ENCODE results near the gene REEP3. TPM values are rescaled to one million over a fixed set of nuclear protein-coding genes. Genes with fewer than 3 reads are reported as not detected.

Gene REEP3
- total RNA-seq, 6 donors from 2014 or later: 23.6 to 63.9 (median 41.8) TPM

GRCh38 chr10:63573068-63573697 is 52.0 kb downstream of the REEP3 start:
- H3K9me3 ChIP-seq: no peaks in the 10 kb centered on the region
- peaks cover 22 to 31% (median 25%) of the 10 kb centered on the region in 4 donors for H3K4me1 ChIP-seq
- no peaks in the 10 kb centered on the region for H3K27me3 ChIP-seq
- peaks cover 0 to 11% (median 1%) of the 10 kb centered on the region in 4 donors for H3K36me3 ChIP-seq
- DNase-seq (no peak), ATAC-seq (ENCODE audit: low FRiP score in 2 of 2) (peak in 1 of 2 donors; percentile 29)
- no peak overlapping the region for H3K4me3 ChIP-seq
- 12 to 18% methylated on average over 3 of the region's 3 CpGs for WGBS, 2 donors
- TF ChIP-seq EP300 (IDR thresholded peaks at IDR 0.05): no peak
- TF ChIP-seq POLR2AphosphoS5 (IDR thresholded peaks at IDR 0.05): no peak
- H3K27ac ChIP-seq: peak overlapping the region; percentile 11 to 85 (median 43)

- no peak for ATAC-seq (ENCODE audit: low FRiP score in 2 of 2)
- no peaks in the 10 kb centered on the region for H3K9me3 ChIP-seq
- H3K27ac ChIP-seq: peak overlapping the region in 3 of 4 donors; percentile 14 to 85 (median 72)
- no peak for DNase-seq
- peaks cover 0 to 4% (median 1%) of the 10 kb centered on the region in 4 donors for H3K36me3 ChIP-seq
- TF ChIP-seq EP300 (IDR thresholded peaks at IDR 0.05) (no peak), CTCF (IDR thresholded peaks at IDR 0.05) (no peak), POLR2AphosphoS5 (IDR thresholded peaks at IDR 0.05) (no peak), POLR2A (IDR thresholded peaks at IDR 0.05) (no peak)
- H3K27me3 ChIP-seq: no peaks in the 10 kb centered on the region
- no peak overlapping the region for H3K4me3 ChIP-seq
- 27 to 29% methylated on average over 2 of the region's 2 CpGs for WGBS, 2 donors
- peaks cover 22 to 31% (median 25%) of the 10 kb centered on the region in 4 donors for H3K4me1 ChIP-seq
Observed at GRCh38 chr10:63574011-63574410, 52.8 kb downstream of the REEP3 start.

- no peaks in the 10 kb centered on the region for H3K27me3 ChIP-seq
- no peaks in the 10 kb centered on the region for H3K9me3 ChIP-seq
- H3K4me3 ChIP-seq: no peak overlapping the region
- peaks cover 0 to 3% (median 0%) of the 10 kb centered on the region in 4 donors for H3K36me3 ChIP-seq
- peaks cover 22 to 31% (median 25%) of the 10 kb centered on the region in 4 donors for H3K4me1 ChIP-seq
- TF ChIP-seq POLR2A (IDR thresholded peaks at IDR 0.05) (no peak), CTCF (IDR thresholded peaks at IDR 0.05) (no peak), POLR2AphosphoS5 (IDR thresholded peaks at IDR 0.05) (no peak), EP300 (IDR thresholded peaks at IDR 0.05) (no peak)
- no peak for ATAC-seq (ENCODE audit: low FRiP score in 2 of 2)
- no peak for DNase-seq
- H3K27ac ChIP-seq: peak overlapping the region in 1 of 4 donors; percentile 5
- 83 to 85% methylated on average over 1 of the region's 1 CpG for WGBS, 2 donors
Observed at GRCh38 chr10:63576501-63576900, 55.3 kb downstream of the REEP3 start.

GRCh38 chr10:63578501-63578900 is 57.3 kb downstream of the REEP3 start:
- Histone ChIP-seq H3K36me3 (peaks cover 0 to 3% (median 0%) of the 10 kb centered on the region in 4 donors), H3K27me3 (no peaks in the 10 kb centered on the region), H3K4me3 (no peak overlapping the region), H3K4me1 (peaks cover 12 to 19% (median 16%) of the 10 kb centered on the region in 4 donors), H3K27ac (no peak overlapping the region), H3K9me3 (no peaks in the 10 kb centered on the region)
- no peak for DNase-seq
- TF ChIP-seq CTCF (IDR thresholded peaks at IDR 0.05) (no peak), POLR2A (IDR thresholded peaks at IDR 0.05) (no peak), POLR2AphosphoS5 (IDR thresholded peaks at IDR 0.05) (no peak)
- no peak for ATAC-seq (ENCODE audit: low FRiP score in 2 of 2)
- 83 to 96% methylated on average over 7 of the region's 7 CpGs for WGBS, 2 donors

GRCh38 chr10:63579371-63580014 is 58.3 kb downstream of the REEP3 start:
- peaks cover 0 to 3% (median 0%) of the 10 kb centered on the region in 4 donors for H3K36me3 ChIP-seq
- peaks cover 2 to 13% (median 6%) of the 10 kb centered on the region in 4 donors for H3K4me1 ChIP-seq
- H3K4me3 ChIP-seq: no peak overlapping the region
- no peaks in the 10 kb centered on the region for H3K27me3 ChIP-seq
- no peak overlapping the region for H3K27ac ChIP-seq
- ATAC-seq (ENCODE audit: low FRiP score in 2 of 2): no peak
- TF ChIP-seq POLR2A (IDR thresholded peaks at IDR 0.05): no peak
- no peak for TF ChIP-seq CTCF (IDR thresholded peaks at IDR 0.05)
- TF ChIP-seq EP300 (IDR thresholded peaks at IDR 0.05): no peak
- no peak for TF ChIP-seq POLR2AphosphoS5 (IDR thresholded peaks at IDR 0.05)
- no peaks in the 10 kb centered on the region for H3K9me3 ChIP-seq
- no peak for DNase-seq
